Measurements from ENCODE around the gene VKORC1. TPM values are rescaled to one million over a fixed set of nuclear protein-coding genes. Genes with fewer than 3 reads are reported as not detected.
A peak's percentile ranks its signal among the peaks of the same experiment; 100 is the strongest.

VKORC1 gene
- total RNA-seq, 1 donor from 2014 or later = 109 TPM

DNA sequence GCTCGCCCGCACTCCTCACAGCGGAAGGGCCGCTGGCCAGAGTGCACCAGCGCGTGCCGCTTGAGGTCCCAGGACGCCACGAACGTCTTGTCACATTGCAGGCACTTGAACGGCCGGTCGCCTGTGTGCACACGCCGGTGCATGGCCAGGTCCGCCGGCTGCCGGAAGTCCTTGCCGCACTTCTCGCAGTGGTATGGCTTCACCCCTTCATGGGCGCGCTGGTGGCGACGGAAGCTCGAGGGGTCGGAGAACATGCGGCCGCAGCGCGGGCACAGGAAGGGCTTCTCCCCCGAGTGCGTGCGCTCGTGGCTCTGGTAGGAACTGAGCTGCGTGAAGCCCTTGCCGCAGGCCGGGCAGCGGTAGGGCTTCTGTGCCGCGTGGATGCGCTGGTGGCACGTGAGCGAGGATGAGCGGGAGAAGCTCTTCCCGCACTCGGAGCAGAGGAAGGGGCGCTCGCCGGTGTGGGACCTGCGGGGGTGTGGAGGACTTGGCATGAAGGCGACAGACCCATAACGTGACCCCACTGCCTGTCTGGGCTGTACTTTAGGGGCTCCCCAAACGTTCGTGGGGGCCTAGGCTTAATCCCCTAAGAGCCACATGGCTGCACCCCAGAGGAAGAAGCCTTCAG lies 32.7 kb downstream of the VKORC1 start:
- no peak for DNase-seq

DNA sequence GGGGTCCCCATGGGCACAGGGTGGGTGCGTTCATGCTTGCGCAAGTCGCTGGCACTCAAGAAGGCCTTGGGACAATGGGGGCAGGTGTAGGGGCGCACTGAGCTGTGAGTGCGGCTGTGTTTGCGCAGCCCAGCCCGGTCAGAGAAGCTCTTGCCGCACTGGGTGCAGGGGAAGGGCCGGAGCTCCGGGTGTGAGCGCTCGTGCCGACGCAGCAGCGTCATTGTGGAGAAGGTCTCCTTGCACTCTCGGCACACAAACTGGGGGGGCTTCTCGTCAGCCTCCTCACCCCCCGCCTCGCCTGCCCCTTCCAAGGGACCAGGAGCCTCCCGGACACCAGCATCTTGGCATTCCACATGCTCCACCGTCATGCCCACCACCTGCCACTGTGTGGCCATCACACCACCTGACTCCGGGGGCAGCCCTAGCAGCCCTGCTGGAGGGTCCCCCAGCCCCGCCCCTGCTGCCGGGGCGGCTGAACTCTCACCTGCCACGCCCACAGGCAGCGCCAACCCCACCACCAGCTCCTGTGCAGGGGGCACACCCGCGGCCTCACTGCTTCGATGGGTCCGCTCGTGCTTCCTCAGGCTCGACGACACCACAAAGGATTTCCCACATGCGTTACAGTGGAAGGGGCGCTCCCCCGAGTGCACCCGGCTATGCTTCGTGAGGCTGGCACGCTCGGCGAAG lies 33.3 kb downstream of the VKORC1 start:
- DNase-seq = no peak

DNA sequence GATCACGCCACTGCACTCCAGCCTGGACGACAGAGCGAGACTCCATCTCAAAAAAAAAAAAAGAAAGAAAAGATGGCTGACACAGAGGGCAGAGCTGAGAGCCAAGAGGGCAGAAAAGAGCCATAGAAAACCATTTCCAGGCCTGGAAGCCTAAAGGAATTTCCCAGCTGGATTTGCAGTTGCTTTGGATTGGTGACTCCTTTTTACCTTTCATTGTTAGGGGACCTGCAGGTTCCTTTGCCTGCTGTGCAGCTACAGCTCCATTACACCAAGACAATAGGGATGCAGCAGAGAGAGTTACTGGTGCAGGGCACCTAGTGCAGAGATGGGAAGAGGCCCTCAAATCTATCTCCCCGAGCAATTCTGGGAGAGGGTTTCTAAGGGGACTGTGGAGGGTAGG lies 39.0 kb downstream of the VKORC1 start:
- DNase-seq = no peak

DNA sequence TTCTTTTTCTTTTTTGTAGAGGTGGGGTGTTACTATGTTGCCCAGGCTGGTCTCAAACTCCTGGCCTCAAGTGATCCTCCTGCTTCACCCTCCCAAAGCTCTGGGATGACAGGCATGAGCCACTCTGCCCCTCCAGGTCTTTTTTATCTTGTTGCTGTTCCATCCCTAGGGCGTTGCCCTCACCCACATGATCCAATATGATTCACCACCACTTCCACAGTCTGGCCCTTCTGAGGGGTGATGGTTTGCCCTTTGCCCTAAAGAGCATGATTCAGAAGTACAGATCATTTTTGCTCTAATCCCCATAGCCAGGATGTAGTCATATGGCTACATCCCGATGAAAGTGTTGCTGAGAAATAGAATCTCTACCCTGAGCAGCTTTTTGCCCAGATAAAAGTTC lies 42.5 kb downstream of the VKORC1 start:
- peak; percentile 48 for DNase-seq

DNA sequence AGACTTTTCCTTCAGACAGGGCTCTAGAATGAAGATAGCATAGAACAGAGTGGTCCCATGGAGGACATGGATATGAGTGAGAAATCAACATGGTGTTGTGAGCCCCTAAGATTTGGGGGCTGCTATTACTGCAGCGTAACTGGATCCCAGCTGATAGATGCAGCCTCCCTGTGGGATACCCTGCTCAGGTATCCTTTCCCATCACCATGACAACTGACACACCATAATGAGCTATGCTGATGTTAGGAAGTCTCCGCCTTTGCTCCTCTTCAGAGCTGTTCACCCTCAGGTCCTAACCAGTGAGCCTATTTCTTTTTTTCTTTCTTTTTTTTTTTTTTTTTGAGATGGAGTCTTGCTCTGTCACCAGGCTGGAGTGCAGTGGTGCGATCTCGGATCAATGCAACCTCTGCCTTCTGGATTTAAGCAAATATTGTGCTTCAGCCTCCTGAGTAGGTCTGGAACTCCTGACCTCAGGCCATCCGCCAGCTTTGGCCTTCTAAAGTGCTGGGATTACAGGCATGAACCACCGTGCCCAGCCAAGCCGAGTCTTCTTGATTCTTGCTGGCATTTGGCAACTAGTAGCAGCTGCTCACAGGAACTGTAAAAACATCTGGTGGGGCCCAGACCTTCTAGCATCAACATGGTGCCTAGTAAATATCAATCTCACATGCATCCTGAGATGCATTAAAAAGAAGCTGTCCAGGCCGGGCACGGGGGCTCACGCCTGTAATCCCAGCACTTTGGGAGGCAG lies 44.1 kb downstream of the VKORC1 start:
- DNase-seq = no peak

DNA sequence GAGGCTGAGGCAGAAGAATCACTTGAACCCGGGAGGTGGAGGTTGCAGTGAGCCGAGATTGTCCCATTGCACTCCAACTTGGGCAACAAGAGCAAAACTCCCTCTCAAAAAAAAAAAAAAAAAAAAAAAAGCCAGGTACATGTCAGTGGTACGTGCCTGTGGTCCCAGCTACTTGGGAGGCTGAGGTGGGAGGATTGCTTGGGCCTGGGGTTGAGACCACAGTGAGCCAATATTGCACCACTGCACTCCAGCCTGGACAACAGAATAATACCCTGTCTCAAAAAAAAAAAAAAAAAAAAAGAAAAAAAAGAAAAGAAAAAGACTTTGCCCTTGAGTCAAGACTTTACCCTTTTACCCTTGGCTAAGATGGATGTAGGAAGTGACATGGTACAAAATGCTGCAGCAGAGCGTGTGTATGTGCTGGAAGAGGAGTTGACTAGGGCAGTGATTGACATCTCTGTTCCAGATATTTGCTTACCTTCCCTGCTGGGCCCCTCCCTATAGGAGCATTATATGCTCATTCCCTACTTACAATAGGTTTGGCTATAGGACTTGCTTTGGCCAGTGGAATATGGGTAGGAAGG lies 50.6 kb downstream of the VKORC1 start:
- no peak for DNase-seq

DNA sequence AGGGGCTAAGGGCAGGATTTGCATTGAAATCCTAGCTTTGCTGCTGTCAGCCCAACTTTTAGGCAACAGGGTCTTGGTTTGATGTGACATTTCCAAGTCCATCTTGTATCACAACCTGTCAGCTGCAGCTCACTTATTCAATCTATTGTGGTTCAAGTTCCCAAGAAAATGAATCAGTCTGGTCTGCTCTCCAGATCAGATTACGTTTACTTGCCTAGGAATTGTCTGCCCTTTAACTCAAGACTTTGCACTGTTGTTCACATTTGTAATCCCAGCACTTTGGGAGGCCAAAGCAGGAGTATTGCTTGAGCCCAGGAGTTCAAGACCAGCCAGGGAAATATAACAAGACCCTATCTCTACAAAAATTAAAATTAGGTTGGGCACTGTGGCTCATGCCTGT lies 51.2 kb downstream of the VKORC1 start:
- no peak for DNase-seq

DNA sequence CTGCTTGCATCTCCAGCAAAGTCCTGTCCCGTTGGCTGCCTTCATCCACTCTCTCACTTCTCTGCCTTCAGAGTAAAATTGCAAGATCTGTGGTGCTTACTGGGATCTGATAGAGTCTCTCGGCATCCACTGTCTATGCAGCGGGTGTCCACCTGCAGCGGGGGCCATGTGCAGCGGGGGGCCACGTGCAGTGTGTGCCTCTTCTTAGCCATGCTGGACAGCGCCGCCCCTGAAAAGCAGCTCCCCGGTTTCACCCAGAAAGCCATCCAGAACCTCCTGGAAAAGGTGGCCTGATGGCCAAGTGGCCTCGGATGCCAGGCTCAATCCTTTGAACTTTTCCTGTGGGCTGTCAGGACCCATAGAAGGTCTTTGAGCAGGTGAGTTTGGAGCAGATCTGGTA lies 51.7 kb downstream of the VKORC1 start:
- no peak for DNase-seq

Other genes starting within 250 kb of the VKORC1 start
- 40.0 and 58.0 TPM in 2 replicates for gene BCL7C, start 200.7 kb downstream of the VKORC1 start, total RNA-seq
- gene CTF1, start 198.2 kb downstream of the VKORC1 start, total RNA-seq = 0.17 and 0.70 TPM in 2 replicates
- gene FBXL19, start 171.2 kb downstream of the VKORC1 start, total RNA-seq = 21.8 and 26.7 TPM in 2 replicates
- 40.2 and 42.4 TPM in 2 replicates for gene ORAI3, start 145.7 kb downstream of the VKORC1 start, total RNA-seq
- gene SETD1A, start 137.0 kb downstream of the VKORC1 start, total RNA-seq = 2.6 and 5.3 TPM in 2 replicates
- gene HSD3B7, start 109.6 kb downstream of the VKORC1 start, total RNA-seq = 21.0 and 26.4 TPM in 2 replicates
- 0.51 and 0.70 TPM in 2 replicates for gene STX1B, start 84.2 kb downstream of the VKORC1 start, total RNA-seq
- 22.9 and 26.2 TPM in 2 replicates for gene STX4, start 61.2 kb downstream of the VKORC1 start, total RNA-seq
- 7.3 and 9.0 TPM in 2 replicates for gene ZNF668, start 20.6 kb downstream of the VKORC1 start, total RNA-seq
- 16.0 and 17.4 TPM in 2 replicates for gene ZNF646, start 20.4 kb downstream of the VKORC1 start, total RNA-seq
- gene PRSS53, start 5.9 kb downstream of the VKORC1 start, total RNA-seq = 0.88 and 2.0 TPM in 2 replicates
- gene BCKDK, start 13.6 kb upstream of the VKORC1 start, total RNA-seq = 18.4 and 36.2 TPM in 2 replicates
- gene KAT8, start 22.9 kb upstream of the VKORC1 start, total RNA-seq = 38.3 and 45.6 TPM in 2 replicates
- not detected in 2 replicates for gene PRSS8, start 40.9 kb upstream of the VKORC1 start, total RNA-seq
- gene PRSS36, start 55.3 kb upstream of the VKORC1 start, total RNA-seq = 0.51 TPM in 1 of 2 replicates, not detected in the other
- 68.2 and 71.3 TPM in 2 replicates for gene FUS, start 85.3 kb upstream of the VKORC1 start, total RNA-seq
- gene PYCARD, start 108.0 kb upstream of the VKORC1 start, total RNA-seq = 74.5 and 101 TPM in 2 replicates
- not detected in 2 replicates for gene TRIM72, start 119.3 kb upstream of the VKORC1 start, total RNA-seq
- not detected in 2 replicates for gene PYDC1, start 122.3 kb upstream of the VKORC1 start, total RNA-seq
- gene ITGAM, start 165.2 kb upstream of the VKORC1 start, total RNA-seq = 0.34 TPM in 1 of 2 replicates, not detected in the other

Measured in dermis blood vessel endothelial cell (primary cell).